Measurements from ENCODE around the gene SHF.
A peak's percentile ranks its signal among the peaks of the same experiment; 100 is the strongest.
"Not testable (repeated sequence)": the region's sequence is repeated elsewhere in the genome, so short reads cannot be mapped to it uniquely, and the experiment has no call there.

Gene SHF

GRCh38 chr15:45143946-45144345 lies 43.8 kb downstream of the SHF start:
- no peak for DNase-seq

- DNase-seq, result no peak
Measured at GRCh38 chr15:45143056-45143455, 44.7 kb downstream of the SHF start.

GRCh38 chr15:45141386-45141785 lies 46.4 kb downstream of the SHF start:
- DNase-seq, result no peak

DNA sequence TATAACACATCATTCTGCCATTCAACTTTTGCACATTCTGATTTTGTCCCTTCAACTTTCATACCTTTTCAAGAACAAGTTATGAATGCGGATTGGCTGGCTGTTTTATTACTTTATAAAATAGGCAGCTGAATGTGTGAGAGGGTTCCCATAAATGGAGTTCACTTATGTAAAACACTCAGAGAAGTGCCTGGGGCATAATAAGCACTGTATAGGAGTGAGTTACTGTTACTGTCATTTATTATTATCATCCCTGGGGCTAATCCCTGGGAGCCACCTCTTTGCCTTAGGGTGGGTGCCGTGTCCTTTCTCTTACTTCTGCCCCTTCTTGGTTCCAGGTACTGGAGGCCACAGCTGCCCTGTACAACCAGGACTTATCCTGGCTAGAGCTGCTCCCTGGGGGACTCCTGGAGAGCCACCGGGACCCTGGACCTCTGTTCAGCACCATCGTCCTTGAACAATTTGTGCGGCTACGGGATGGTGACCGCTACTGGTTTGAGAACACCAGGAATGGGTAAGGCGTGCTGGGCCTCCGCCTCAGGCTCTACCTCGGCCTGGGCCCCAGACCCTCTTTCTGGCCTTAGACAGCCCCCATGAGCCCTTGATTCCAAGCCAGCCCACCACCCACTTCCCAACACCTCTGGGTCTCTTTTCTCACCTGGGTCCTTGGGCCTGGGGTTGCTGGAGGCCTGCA lies 47.1 kb downstream of the SHF start:
- no peak for DNase-seq

GRCh38 chr15:45139770-45140169 lies 48.0 kb downstream of the SHF start:
- DNase-seq, result no peak

DNA sequence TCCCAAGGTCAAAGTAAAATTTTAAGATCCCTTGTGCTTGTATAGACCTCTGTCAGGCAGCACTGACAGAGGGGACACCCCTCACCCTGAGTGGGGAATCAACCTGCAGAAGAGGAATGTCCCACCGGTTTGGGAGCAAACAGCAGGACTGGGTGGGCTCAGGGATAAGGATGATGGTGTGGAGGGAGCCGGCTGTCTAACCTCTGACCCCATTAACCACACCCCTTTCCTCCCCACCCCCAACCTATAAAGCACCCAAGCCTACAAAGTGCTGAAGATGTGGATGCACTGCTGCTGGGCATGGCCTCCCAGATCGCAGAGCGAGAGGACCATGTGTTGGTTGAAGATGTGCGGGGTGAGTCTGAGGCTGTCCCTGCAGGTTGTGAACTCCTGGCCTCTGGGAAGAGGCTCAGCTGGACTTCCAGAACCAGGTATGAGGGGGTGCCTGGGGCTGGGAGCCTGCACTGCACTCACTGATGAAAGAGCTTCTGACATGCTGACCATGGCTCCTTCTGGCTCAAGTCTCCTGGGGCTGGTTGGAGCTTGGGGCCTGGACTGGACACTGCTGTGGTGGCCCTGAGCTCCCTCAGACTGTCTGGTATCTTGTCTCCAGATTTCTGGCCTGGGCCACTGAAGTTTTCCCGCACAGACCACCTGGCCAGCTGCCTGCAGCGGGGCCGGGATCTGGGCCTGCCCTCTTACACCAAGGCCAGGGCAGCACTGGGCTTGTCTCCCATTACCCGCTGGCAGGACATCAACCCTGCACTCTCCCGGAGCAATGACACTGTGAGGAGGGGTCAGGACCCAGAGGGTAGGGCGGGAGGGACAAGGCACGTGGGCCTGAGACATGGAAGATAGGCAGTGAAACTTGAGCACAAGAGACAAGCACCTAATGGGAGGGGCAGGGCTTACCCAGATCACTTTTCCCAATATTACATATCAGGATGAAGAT lies 48.7 kb downstream of the SHF start:
- DNase-seq, result no peak

DNA sequence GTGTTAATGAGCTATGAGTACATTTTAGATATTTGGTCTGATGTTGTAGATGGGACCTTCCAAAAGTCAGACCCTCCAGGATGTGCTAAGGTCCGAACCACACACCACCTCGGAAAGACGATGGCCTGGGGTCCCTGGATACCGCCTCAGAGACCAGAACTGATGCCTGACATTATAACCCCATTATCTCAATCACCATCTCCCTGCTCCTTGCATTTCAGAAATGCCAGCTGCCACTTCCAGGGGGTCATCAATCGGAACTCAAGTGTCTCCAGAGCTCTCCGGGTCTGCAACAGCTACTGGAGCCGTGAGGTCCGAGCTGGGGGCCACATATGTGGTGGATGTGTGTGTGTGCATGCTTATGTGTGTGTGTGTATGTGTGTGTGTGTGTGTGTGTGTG lies 50.1 kb downstream of the SHF start:
- DNase-seq, result no peak

DNA sequence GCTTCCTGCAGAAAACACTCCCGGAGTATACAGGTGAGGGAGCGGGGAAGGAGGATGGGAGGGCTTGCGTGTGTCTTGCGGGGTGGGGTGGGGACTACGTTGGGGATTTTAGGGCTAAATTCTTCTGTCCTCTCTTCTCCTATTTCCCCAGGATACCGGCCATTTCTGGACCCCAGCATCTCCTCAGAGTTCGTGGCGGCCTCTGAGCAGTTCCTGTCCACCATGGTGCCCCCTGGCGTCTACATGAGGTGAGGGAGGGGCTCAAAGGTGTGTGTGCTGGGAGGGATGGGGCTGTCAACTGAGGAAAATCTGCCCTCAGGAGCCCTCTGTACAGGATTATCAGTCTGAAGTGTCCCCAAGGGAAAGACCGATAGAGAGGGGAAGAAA lies 51.4 kb downstream of the SHF start:
- no peak for DNase-seq

DNA sequence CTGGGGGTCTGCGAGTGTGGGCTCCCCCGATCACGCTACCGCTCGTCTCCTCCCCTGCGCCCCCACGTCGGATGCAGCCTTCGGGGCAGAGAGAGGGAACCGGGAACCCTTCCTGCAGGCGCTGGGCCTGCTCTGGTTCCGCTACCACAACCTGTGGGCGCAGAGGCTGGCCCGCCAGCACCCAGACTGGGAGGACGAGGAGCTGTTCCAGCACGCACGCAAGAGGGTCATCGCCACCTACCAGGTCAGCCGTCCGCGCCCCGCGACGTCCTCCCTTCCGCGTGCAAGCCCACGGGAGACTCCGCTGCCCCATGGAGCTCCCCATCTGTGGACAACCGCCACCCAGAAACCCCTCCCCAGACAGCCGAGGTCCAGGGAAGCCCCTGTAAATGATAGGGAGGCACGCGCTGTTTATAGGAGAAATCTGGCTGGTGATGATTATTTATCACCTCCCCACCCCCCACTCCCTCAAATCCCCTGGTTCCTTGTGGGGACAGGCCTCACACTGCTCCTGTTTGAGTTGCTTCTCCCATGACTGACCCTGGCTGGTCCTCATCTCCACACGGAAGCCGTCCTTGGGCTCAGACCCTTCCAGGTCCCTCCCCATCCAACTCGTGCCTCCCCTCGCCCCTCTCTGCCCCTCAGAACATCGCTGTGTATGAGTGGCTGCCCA lies 51.9 kb downstream of the SHF start:
- not testable (repeated sequence) for DNase-seq

GRCh38 chr15:45134682-45135604 lies 52.8 kb downstream of the SHF start:
- no peak for DNase-seq

GRCh38 chr15:45134046-45134445 lies 53.7 kb downstream of the SHF start:
- DNase-seq, result no peak

GRCh38 chr15:45133561-45133920 lies 54.2 kb downstream of the SHF start:
- no peak for DNase-seq

- DNase-seq, result no peak
Measured at GRCh38 chr15:45132844-45133560, 54.8 kb downstream of the SHF start.

DNA sequence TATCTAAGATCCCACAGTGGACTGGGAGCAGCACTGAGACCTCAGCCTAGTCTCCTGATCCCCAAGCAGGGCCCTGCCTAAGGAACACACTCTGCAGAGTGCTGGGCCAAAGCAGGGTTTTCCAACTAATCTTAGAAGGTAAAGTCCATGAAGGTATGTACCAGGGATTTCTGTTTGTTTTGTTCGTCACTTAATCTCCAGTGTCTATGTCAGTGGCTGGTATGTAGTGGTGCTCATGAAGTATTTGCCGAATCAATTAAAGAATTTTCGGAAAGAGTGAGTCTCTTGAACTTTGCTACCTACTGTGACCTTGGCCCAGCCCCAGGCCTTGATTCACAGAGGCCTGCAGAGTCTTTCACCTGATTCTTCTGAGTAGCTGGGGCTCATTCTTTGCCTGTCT lies 56.3 kb downstream of the SHF start:
- DNase-seq, result no peak

- DNase-seq, result no peak
Measured at GRCh38 chr15:45130291-45131000, 57.3 kb downstream of the SHF start.

DNA sequence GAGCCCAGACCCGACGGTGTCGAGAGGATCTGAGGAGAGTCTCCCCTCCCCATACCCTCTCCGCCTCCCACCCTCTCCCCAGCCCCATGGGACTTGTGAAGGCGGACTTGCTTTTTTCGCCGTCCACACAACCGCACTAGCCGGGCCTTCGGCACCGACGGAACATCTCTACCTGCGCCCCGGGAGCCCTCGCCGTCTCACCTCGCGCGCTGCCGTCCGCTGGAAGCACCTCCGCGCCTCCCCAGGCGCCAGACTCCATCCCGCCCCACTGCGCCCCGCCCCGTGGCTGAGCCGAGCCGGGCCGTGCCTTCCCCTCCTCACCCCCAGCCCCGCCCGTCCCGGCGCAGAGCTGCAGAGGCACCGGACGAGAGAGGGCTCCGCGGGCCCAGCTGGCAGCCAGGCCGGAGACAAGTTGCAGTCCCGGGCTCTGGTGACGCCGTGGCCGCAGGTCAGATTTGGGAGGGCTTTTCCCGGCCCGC lies 58.1 kb downstream of the SHF start, which contains the start of the genes DUOX1 and DUOXA1:
TSS of gene DUOX1 (plus strand) at position 344 of the 479 bp plus-strand sequence. CDS start 1,973 bp downstream, outside the sequence.
TSS of gene DUOXA1 (minus strand) at position 229 of the 479 bp plus-strand sequence. CDS start 6,865 bp downstream, outside the sequence.
- no peak for DNase-seq

GRCh38 chr15:45128971-45129639 lies 58.7 kb downstream of the SHF start:
- DNase-seq, result no peak

DNA sequence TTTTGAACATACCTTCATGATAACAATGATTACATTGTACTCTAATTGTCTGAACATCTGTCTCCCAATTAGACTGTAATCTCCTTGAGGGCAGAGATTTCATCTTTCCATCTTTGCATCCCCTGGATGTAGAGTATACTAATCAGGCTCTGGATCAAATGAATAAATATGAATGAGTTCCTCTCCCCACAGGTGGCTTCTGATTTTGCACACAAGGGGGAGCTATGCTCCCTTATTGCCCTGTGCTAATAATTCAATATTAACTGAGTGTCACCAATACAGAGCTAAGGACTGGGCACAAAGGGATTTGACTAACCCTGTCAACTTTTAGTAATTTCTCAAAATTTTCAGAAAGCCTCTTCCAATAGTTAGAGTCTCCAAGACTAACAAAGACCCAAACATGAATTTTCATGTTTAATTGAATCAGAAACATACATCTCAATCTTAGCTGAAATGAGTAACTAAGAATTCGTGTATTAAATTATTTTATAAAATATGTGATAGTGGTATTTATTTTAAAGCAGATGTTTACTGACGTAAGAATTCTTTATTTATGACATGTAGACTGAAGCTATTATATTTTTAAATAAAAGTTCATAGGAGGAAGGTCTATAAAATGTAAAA lies 61.1 kb downstream of the SHF start:
- peak; percentile 49 for DNase-seq

DNA sequence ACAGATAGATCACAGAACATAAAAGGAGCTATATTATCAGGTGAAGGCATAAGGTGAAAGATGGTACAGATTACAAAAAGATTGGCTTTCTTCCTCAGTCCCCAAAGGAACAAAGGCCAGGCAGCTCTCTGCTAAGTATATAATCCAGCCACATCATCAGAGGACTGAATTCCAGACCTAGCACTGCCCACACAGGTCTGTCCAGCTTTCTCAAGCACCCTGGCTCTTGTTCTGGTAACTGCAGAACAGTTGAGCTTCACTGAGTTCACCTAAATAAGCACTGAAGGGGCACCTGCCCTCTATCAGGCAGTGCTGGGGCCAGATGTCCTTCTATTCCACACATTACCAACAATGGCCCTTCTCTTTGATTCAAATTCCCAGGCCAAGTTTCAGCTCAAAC lies 64.4 kb downstream of the SHF start:
- no peak for DNase-seq

GRCh38 chr15:45122719-45123118 lies 65.0 kb downstream of the SHF start:
- no peak for DNase-seq
